Endodermal cell (in vitro differentiated cells): ENCODE results near the gene APOL1. TPM values are rescaled to one million over a fixed set of nuclear protein-coding genes. Genes with fewer than 3 reads are reported as not detected.
"Not testable (repeated sequence)": the region's sequence is repeated elsewhere in the genome, so short reads cannot be mapped to it uniquely, and the experiment has no call there.

Experiments used
- DNase-seq: peaks from one replicate; pipeline ENCODE4 v3.0.0-alpha.2; 2017
- H3K27ac ChIP-seq: 2 replicates; pipeline ENCODE4 v1.5.1; 2013; ENCODE audit warnings: mild to moderate bottlenecking, low read depth, low read length, moderate library complexity
- H3K27me3 ChIP-seq: 2 replicates; pipeline ENCODE4 v1.6.1; 2013; ENCODE audit warnings: mild to moderate bottlenecking, low read length, moderate library complexity; ENCODE audit not compliant: insufficient read depth, control insufficient read depth, poor library complexity, severe bottlenecking
- H3K36me3 ChIP-seq: 2 replicates; pipeline ENCODE4 v1.7.0; 2013; ENCODE audit warnings: mild to moderate bottlenecking, low read length, moderate library complexity; ENCODE audit not compliant: control insufficient read depth, insufficient read depth
- H3K4me1 ChIP-seq: one replicate; pipeline ENCODE4 v1.7.0; 2013; ENCODE audit warnings: low read length; ENCODE audit not compliant: control insufficient read depth, insufficient read depth
- H3K4me3 ChIP-seq: 2 replicates; pipeline ENCODE4 v1.5.1; 2013; ENCODE audit warnings: mild to moderate bottlenecking, low read length, moderate library complexity
- H3K9ac ChIP-seq: 2 replicates; pipeline ENCODE4 v1.6.1; 2013; ENCODE audit warnings: mild to moderate bottlenecking, low read length, moderate library complexity; ENCODE audit not compliant: poor library complexity, severe bottlenecking; ENCODE audit errors: extremely low read depth
- H3K9me3 ChIP-seq: 2 replicates; pipeline ENCODE4 v1.6.1; 2013; ENCODE audit warnings: mild to moderate bottlenecking, low read length, moderate library complexity; ENCODE audit not compliant: control insufficient read depth
- H3K27ac Mint-ChIP-seq: 2 replicates; pipeline ENCODE4 v1.8.0; 2020; ENCODE audit warnings: mixed read lengths
- H3K27me3 Mint-ChIP-seq: 2 replicates; pipeline ENCODE4 v1.8.0; 2021; ENCODE audit warnings: mild to moderate bottlenecking, mixed read lengths; ENCODE audit not compliant: insufficient read depth
- H3K36me3 Mint-ChIP-seq: 2 replicates; pipeline ENCODE4 v1.8.0; 2020; ENCODE audit warnings: low read depth, mixed read lengths
- H3K4me1 Mint-ChIP-seq: 2 replicates; pipeline ENCODE4 v1.8.0; 2020; ENCODE audit warnings: mixed read lengths
- H3K4me3 Mint-ChIP-seq: 2 replicates; pipeline ENCODE4 v1.8.0; 2020; ENCODE audit warnings: mild to moderate bottlenecking, moderate library complexity, mixed read lengths
- H3K9me3 Mint-ChIP-seq: 2 replicates; pipeline ENCODE4 v1.8.0; 2020; ENCODE audit warnings: mild to moderate bottlenecking, mixed read lengths
- CTCF ChIP-seq: fragments of 200-600 bp; sonication (generic); conservative IDR thresholded peaks from 2 replicates; pipeline ENCODE4 v1.5.0; 2021; ENCODE audit warnings: antibody characterized with exemption, mild to moderate bottlenecking
- WGBS, 2 experiments: methylation state at CpG; one replicate each; pipeline versions ENCODE4 v1.1.5 to v1.1.7; 2013; ENCODE audit warnings: missing lambda C conversion rate in 2 of 2, mixed read lengths in 1 of 2; ENCODE audit not compliant: insufficient coverage in 1 of 2, insufficient read length in 1 of 2; 5-methylcytosine and 5-hydroxymethylcytosine counted together
- total RNA-seq, 2 donors: library from RNA; stranded (reverse); fragmentation: NEBNext Ultra II Directional in 1 of 2; extraction: Animal tissue kit (Norgen Biotek cat#: 25700) in 1 of 2; gene quantifications; 2 replicates in 1 of 2; 3 replicates in 1 of 2; pipeline ENCODE4 v1.2.1, GENCODE V29; 2021

The APOL1 gene
- total RNA-seq, 2 donors from 2014 or later = 0.11 to 0.22 TPM

DNA sequence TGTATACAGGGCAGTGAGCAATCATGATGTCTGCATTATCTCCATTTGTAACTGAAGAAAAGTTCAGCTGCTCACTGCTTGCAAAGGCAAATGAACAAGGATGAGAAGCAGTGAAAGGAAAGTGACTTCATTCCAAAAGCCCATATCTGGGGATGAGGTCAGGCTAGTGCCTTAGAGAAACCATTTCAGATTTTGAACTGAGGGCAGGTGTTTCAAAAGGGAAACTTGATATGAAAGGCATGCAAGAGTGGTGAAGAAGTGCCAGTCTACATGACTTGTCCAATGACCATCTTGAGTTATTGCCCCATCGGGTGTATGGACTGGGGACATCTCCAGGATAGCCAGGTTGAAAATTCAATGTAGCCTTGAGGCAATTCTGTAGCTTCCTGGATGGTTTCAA is 44.0 kb upstream of the APOL1 start:
- no peak overlapping the region for H3K27ac ChIP-seq
- Mint-ChIP-seq H3K4me3 (no peak overlapping the region), H3K27ac (no peak overlapping the region), H3K36me3 (no peaks in the 10 kb centered on the region), H3K27me3 (peaks cover 17% of the 10 kb centered on the region), H3K4me1 (peaks cover 10% of the 10 kb centered on the region), H3K9me3 (peaks cover 33% of the 10 kb centered on the region)
- H3K9me3 ChIP-seq = peaks cover 27% of the 10 kb centered on the region
- H3K4me3 ChIP-seq = no peak overlapping the region
- H3K27me3 ChIP-seq = no peaks in the 10 kb centered on the region
- H3K4me1 ChIP-seq = no peaks in the 10 kb centered on the region
- no peaks in the 10 kb centered on the region for H3K36me3 ChIP-seq
- no peak for TF ChIP-seq CTCF
- no peak overlapping the region for H3K9ac ChIP-seq
- DNase-seq = no peak
- WGBS, 2 experiments = 88 to 100% methylated on average over 1 of the region's 1 CpG

- 83 to 90% methylated on average over 2 to 5 of the region's 5 CpGs for WGBS, 2 experiments
- not testable (repeated sequence) for H3K4me1 ChIP-seq, H3K27ac ChIP-seq, H3K36me3 Mint-ChIP-seq, H3K27ac Mint-ChIP-seq, H3K4me3 ChIP-seq, H3K27me3 ChIP-seq, DNase-seq, H3K4me1 Mint-ChIP-seq, H3K36me3 ChIP-seq, H3K4me3 Mint-ChIP-seq, H3K9ac ChIP-seq
- H3K9me3 ChIP-seq = peaks cover 27% of the 10 kb centered on the region
- peaks cover 33% of the 10 kb centered on the region for H3K9me3 Mint-ChIP-seq
- peaks cover 17% of the 10 kb centered on the region for H3K27me3 Mint-ChIP-seq
Measured at GRCh38 chr22:36209488-36209908, 43.4 kb upstream of the APOL1 start.

DNA sequence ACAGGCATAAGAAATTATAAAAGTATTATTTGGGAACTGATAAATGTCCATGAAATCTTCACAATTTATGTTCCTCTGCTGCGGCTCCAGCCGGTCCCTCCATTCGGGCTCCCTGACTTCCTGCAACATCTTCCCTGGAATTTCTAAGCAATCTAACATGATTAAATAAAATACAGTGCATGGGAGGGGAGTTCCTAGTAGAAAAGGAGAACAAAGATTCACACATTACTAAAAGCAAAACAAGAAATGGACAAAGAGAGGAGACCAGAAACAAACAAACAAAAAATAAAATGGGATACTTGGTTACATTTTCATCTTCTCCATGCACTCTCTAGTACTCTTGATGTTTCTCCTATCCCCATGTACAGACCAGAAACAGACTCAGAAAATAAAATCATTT is 42.7 kb upstream of the APOL1 start:
- Histone ChIP-seq H3K9ac (no peak overlapping the region), H3K27me3 (no peaks in the 10 kb centered on the region), H3K4me1 (no peaks in the 10 kb centered on the region), H3K9me3 (peaks cover 32% of the 10 kb centered on the region), H3K4me3 (no peak overlapping the region), H3K27ac (no peak overlapping the region), H3K36me3 (no peaks in the 10 kb centered on the region)
- Mint-ChIP-seq H3K4me1 (no peaks in the 10 kb centered on the region), H3K27ac (no peak overlapping the region), H3K4me3 (no peak overlapping the region), H3K27me3 (peaks cover 17% of the 10 kb centered on the region), H3K9me3 (peaks cover 34% of the 10 kb centered on the region), H3K36me3 (no peaks in the 10 kb centered on the region)
- TF ChIP-seq CTCF = no peak
- WGBS, 2 experiments = 94% methylated on average over 3 of the region's 3 CpGs; no CpG with 5 or more reads in 1 of the 2 experiments
- DNase-seq = no peak

GRCh38 chr22:36211237-36211861 is 41.6 kb upstream of the APOL1 start:
- H3K4me3 Mint-ChIP-seq = no peak overlapping the region
- no peak overlapping the region for H3K27ac Mint-ChIP-seq
- Histone ChIP-seq H3K9ac (no peak overlapping the region), H3K36me3 (no peaks in the 10 kb centered on the region), H3K4me1 (no peaks in the 10 kb centered on the region), H3K27me3 (no peaks in the 10 kb centered on the region), H3K27ac (no peak overlapping the region), H3K4me3 (no peak overlapping the region), H3K9me3 (peaks cover 35% of the 10 kb centered on the region)
- H3K4me1 Mint-ChIP-seq = peaks cover 4% of the 10 kb centered on the region
- H3K36me3 Mint-ChIP-seq = no peaks in the 10 kb centered on the region
- DNase-seq = peak; percentile 12
- peaks cover 17% of the 10 kb centered on the region for H3K27me3 Mint-ChIP-seq
- no peak for TF ChIP-seq CTCF
- peaks cover 38% of the 10 kb centered on the region for H3K9me3 Mint-ChIP-seq
- WGBS, 2 experiments = 90 to 94% methylated on average over 2 to 4 of the region's 4 CpGs
